PC-9 (cell line): ENCODE measurements around the gene TTC39B. TPM values are rescaled to one million over a fixed set of nuclear protein-coding genes. Genes with fewer than 3 reads are reported as not detected.

Source experiments
- BruUV-seq: library from RNA; stranded (reverse); fragments of 400-500 nt; replicated peaks from 2 replicates; lab custom pipeline; 2021; lab: Mats Ljungman, UMichigan
- CTCF ChIA-PET: fragments of 300-600 bp; sonication (Branson Sonifier 250); formaldehyde crosslinking; loops from one replicate; lab custom pipeline; 2022; ENCODE audit warnings: antibody characterized with exemption; lab: Charles Lee
- POLR2A ChIA-PET: fragments of 300-600 bp; sonication (Branson Sonifier 250); formaldehyde crosslinking; loops from one replicate; lab custom pipeline; 2022; ENCODE audit warnings: antibody characterized with exemption; ENCODE audit not compliant: unreplicated experiment; lab: Charles Lee
- DNase-seq, 2 experiments: peaks; one replicate each; pipeline versions ENCODE4 v3.0.0 to v3.0.0-alpha.2; 2015 to 2022; ENCODE audit warnings: mixed read lengths in 1 of 2
- H2AFZ ChIP-seq: fragments of 200-600 bp; sonication (generic); 2 replicates; pipeline ENCODE4 v1.8.1; 2017; ENCODE audit warnings: antibody characterized with exemption
- H3F3A ChIP-seq: fragments of 200-600 bp; sonication (generic); 2 replicates; pipeline ENCODE4 v1.8.1; 2017; ENCODE audit warnings: antibody characterized with exemption, mild to moderate bottlenecking, low read depth; ENCODE audit not compliant: insufficient read depth
- H3K27ac ChIP-seq: fragments of 200-600 bp; sonication (generic); 2 replicates; pipeline ENCODE4 v1.6.1; 2016; ENCODE audit warnings: mixed run types
- H3K27me3 ChIP-seq: fragments of 200-600 bp; sonication (generic); 2 replicates; pipeline ENCODE4 v1.6.1; 2016; ENCODE audit warnings: low read depth, mixed run types; ENCODE audit not compliant: insufficient read depth
- H3K36me3 ChIP-seq: fragments of 200-600 bp; sonication (generic); 2 replicates; pipeline ENCODE4 v1.6.1; 2016; ENCODE audit warnings: low read depth, mixed run types
- H3K4me1 ChIP-seq: fragments of 200-600 bp; sonication (generic); replicated peaks from 2 replicates; pipeline ENCODE4 v1.6.1; 2016; ENCODE audit warnings: mixed run types; ENCODE audit not compliant: insufficient read depth
- H3K4me2 ChIP-seq: fragments of 200-600 bp; sonication (generic); 2 replicates; pipeline ENCODE4 v1.6.1; 2017; ENCODE audit warnings: mixed run types
- H3K4me3 ChIP-seq: fragments of 200-600 bp; sonication (generic); 2 replicates; pipeline ENCODE4 v1.6.1; 2016; ENCODE audit warnings: mixed run types
- H3K79me2 ChIP-seq: fragments of 200-600 bp; sonication (generic); 2 replicates; pipeline ENCODE4 v1.6.1; 2017; ENCODE audit warnings: low read depth, mixed run types
- H3K9me2 ChIP-seq: fragments of 200-600 bp; sonication (generic); 2 replicates; pipeline ENCODE4 v1.8.1; 2017; ENCODE audit warnings: mild to moderate bottlenecking; ENCODE audit not compliant: insufficient read depth
- H3K9me3 ChIP-seq: fragments of 200-600 bp; sonication (generic); 2 replicates; pipeline ENCODE4 v1.8.1; 2016; ENCODE audit warnings: low read depth; ENCODE audit not compliant: insufficient read depth
- H4K20me1 ChIP-seq: fragments of 200-600 bp; sonication (generic); 2 replicates; pipeline ENCODE4 v1.8.1; 2017; ENCODE audit not compliant: insufficient read depth
- EZH2 ChIP-seq: fragments of 200-600 bp; sonication (generic); IDR thresholded peaks from 2 replicates; pipeline ENCODE4 v1.8.0; 2017; ENCODE audit warnings: antibody characterized with exemption, low read depth
- intact Hi-C: fragments of 100-400 bp; cut with micrococcal nuclease; formaldehyde crosslinking; loops from one replicate; pipeline ENCODE4 v1.10.0; 2022; ENCODE audit not compliant: unreplicated experiment
- total RNA-seq: library from RNA; stranded (reverse); gene quantifications from 2 replicates; pipeline ENCODE4 v1.2.3, GENCODE V29; 2021
- TF ChIP-seq, protein P1 (sequence below): fragments of 200-600 bp; sonication (generic); conservative IDR thresholded peaks from 2 replicates; pipeline ENCODE4 v1.6.1; 2017; ENCODE audit warnings: mixed run types, antibody characterized with exemption, mild to moderate bottlenecking, moderate library complexity

TTC39B gene
- total RNA-seq, 1 experiment from 2014 or later, result 8.8 TPM

GRCh38 chr9:15249981-15250380 lies 57.0 kb downstream of the TTC39B start:
- no peak overlapping the region for H3K27ac ChIP-seq

GRCh38 chr9:15249042-15249818 lies 57.8 kb downstream of the TTC39B start:
- H3K27ac ChIP-seq, result no peak overlapping the region
- no peak overlapping the region for H3K4me2 ChIP-seq
- H2AFZ ChIP-seq, result no peak overlapping the region
- no peaks in the 10 kb centered on the region for H3K79me2 ChIP-seq
- no peaks in the 10 kb centered on the region for H3K27me3 ChIP-seq
- no peaks in the 10 kb centered on the region for H3K9me3 ChIP-seq
- no peaks in the 10 kb centered on the region; the same call in 1 of the 2 replicates for H3F3A ChIP-seq
- H3K9me2 ChIP-seq, result no peaks in the 10 kb centered on the region
- no TSS peak for BruUV-seq
- intact Hi-C loops, result no loop called here
- no peaks in the 10 kb centered on the region for H3K36me3 ChIP-seq
- ChIA-PET CTCF (interaction anchor here (0.6 kb wide), 1 partner anchor 24 kb away, joined by 5 read pairs; no protein-coding TSS in a partner anchor), POLR2A (no interaction called here)
- no peak overlapping the region for H3K4me3 ChIP-seq
- TF ChIP-seq, protein P1, sequence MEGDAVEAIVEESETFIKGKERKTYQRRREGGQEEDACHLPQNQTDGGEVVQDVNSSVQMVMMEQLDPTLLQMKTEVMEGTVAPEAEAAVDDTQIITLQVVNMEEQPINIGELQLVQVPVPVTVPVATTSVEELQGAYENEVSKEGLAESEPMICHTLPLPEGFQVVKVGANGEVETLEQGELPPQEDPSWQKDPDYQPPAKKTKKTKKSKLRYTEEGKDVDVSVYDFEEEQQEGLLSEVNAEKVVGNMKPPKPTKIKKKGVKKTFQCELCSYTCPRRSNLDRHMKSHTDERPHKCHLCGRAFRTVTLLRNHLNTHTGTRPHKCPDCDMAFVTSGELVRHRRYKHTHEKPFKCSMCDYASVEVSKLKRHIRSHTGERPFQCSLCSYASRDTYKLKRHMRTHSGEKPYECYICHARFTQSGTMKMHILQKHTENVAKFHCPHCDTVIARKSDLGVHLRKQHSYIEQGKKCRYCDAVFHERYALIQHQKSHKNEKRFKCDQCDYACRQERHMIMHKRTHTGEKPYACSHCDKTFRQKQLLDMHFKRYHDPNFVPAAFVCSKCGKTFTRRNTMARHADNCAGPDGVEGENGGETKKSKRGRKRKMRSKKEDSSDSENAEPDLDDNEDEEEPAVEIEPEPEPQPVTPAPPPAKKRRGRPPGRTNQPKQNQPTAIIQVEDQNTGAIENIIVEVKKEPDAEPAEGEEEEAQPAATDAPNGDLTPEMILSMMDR, result no peak
- no peak for TF ChIP-seq EZH2
- peaks cover 8% of the 10 kb centered on the region; the same call in 1 of the 2 replicates for H3K4me1 ChIP-seq
- DNase-seq, result no peak
- no peaks in the 10 kb centered on the region for H4K20me1 ChIP-seq

More at GRCh38 chr9:15249981-15250380, 57.0 kb downstream of the TTC39B start:
- Histone ChIP-seq H3K4me2 (no peak overlapping the region), H3K9me3 (no peaks in the 10 kb centered on the region), H3K4me3 (no peak overlapping the region), H3K36me3 (no peaks in the 10 kb centered on the region), H3F3A (no peaks in the 10 kb centered on the region; the same call in 1 of the 2 replicates), H2AFZ (no peak overlapping the region), H3K27me3 (no peaks in the 10 kb centered on the region), H3K4me1 (peaks cover 8% of the 10 kb centered on the region; the same call in 1 of the 2 replicates), H4K20me1 (no peaks in the 10 kb centered on the region), H3K79me2 (no peaks in the 10 kb centered on the region), H3K9me2 (no peaks in the 10 kb centered on the region)
- no TSS peak for BruUV-seq
- ChIA-PET CTCF (interaction anchor here (0.6 kb wide), 1 partner anchor 25 kb away, joined by 5 read pairs; no protein-coding TSS in a partner anchor), POLR2A (no interaction called here)
- TF ChIP-seq EZH2, result no peak
- TF ChIP-seq, protein P1, result no peak
- intact Hi-C loops, result no loop called here
- no peak for DNase-seq

GRCh38 chr9:15248621-15249020 lies 58.4 kb downstream of the TTC39B start:
- no peaks in the 10 kb centered on the region for H4K20me1 ChIP-seq
- H3K4me3 ChIP-seq, result no peak overlapping the region
- H3K27me3 ChIP-seq, result no peaks in the 10 kb centered on the region
- H2AFZ ChIP-seq, result no peak overlapping the region
- H3K27ac ChIP-seq, result no peak overlapping the region
- H3K4me2 ChIP-seq, result no peak overlapping the region
- POLR2A ChIA-PET, result no interaction called here
- no peaks in the 10 kb centered on the region for H3K36me3 ChIP-seq
- TF ChIP-seq, protein P1, result no peak
- no peak for TF ChIP-seq EZH2
- H3K4me1 ChIP-seq, result peaks cover 8% of the 10 kb centered on the region; the same call in 1 of the 2 replicates
- no peak for DNase-seq
- H3K9me2 ChIP-seq, result no peaks in the 10 kb centered on the region
- no TSS peak for BruUV-seq
- H3K9me3 ChIP-seq, result no peaks in the 10 kb centered on the region
- intact Hi-C loops, result no loop called here
- no peaks in the 10 kb centered on the region for H3K79me2 ChIP-seq
- H3F3A ChIP-seq, result no peaks in the 10 kb centered on the region; the same call in 1 of the 2 replicates
- CTCF ChIA-PET, result no interaction called here
